HG02943 (cell line): Measurements from ENCODE around the gene MEX3A.

Experiments used
- ATAC-seq: cut with Tn5 transposase; IDR thresholded peaks from one replicate; pipeline ENCODE4 v1.9.1; 2021; ENCODE audit warnings: mild to moderate bottlenecking, low read depth, moderate library complexity; ENCODE audit not compliant: unreplicated experiment

Gene MEX3A

GRCh38 chr1:156104065-156104810, 22.0 kb upstream of the MEX3A start:
- no peak for ATAC-seq

GRCh38 chr1:156103521-156103947, 21.3 kb upstream of the MEX3A start:
- ATAC-seq = no peak

GRCh38 chr1:156102633-156103511, 20.6 kb upstream of the MEX3A start:
- no peak for ATAC-seq

GRCh38 chr1:156101880-156102279, 19.6 kb upstream of the MEX3A start:
- no peak for ATAC-seq

- ATAC-seq = no peak
Measured at GRCh38 chr1:156100205-156100995, 18.1 kb upstream of the MEX3A start.

- ATAC-seq = no peak
Measured at GRCh38 chr1:156099282-156099681, 17.0 kb upstream of the MEX3A start.

GRCh38 chr1:156098784-156099183, 16.5 kb upstream of the MEX3A start:
- ATAC-seq = no peak

- ATAC-seq = no peak
Measured at GRCh38 chr1:156097499-156098178, 15.4 kb upstream of the MEX3A start.

- peak; percentile 54 for ATAC-seq
Measured at GRCh38 chr1:156096640-156097391, 14.6 kb upstream of the MEX3A start.

- no peak for ATAC-seq
Measured at GRCh38 chr1:156095906-156096508, 13.7 kb upstream of the MEX3A start.

- ATAC-seq = no peak
Measured at GRCh38 chr1:156091610-156092009, 9.3 kb upstream of the MEX3A start.

GRCh38 chr1:156090840-156091188, 8.5 kb upstream of the MEX3A start:
- ATAC-seq = no peak

GRCh38 chr1:156090138-156090839, 8.0 kb upstream of the MEX3A start:
- no peak for ATAC-seq

- no peak for ATAC-seq
Measured at GRCh38 chr1:156089704-156090103, 7.4 kb upstream of the MEX3A start.

- ATAC-seq = no peak
Measured at GRCh38 chr1:156086256-156086662, 4.0 kb upstream of the MEX3A start.

- ATAC-seq = no peak
Measured at GRCh38 chr1:156083800-156084790, 1.8 kb upstream of the MEX3A start.

GRCh38 chr1:156081917-156082308, 352 bp downstream of the MEX3A start:
- no peak for ATAC-seq
